ENCODE measurements around the gene NPIPB9.
"Not testable (repeated sequence)": the region's sequence is repeated elsewhere in the genome, so short reads cannot be mapped to it uniquely, and the experiment has no call there.

DNA sequence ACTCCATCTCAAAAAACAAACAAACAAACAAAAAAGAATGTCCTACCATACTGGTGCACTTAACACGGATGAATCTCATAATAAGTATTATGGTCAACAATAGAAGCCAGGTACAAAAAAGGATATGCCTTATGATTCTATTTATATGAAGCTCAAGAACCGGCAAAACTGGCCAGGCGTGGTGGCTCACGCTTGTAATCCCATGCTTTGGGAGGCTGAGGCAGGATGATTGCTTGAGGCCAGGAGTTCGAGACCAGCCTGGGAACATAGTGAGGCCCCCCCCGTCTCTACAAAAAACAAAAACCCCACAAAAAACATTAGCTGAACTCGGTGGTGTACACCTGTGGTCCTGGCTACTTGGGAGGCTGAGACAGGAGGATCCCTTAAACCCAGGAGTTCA lies 47.3 kb upstream of the NPIPB9 start:
- TF ChIP-seq POLR2A, CTCF (IDR thresholded peaks at IDR 0.05): not testable (repeated sequence)

Data from suprapubic skin (tissue), 3 donors.